BLaER1 (cell line): ENCODE measurements around the gene CSTF3.

Source experiments
- H3K27ac ChIP-seq: shearing (Covaris generic); formaldehyde crosslinking; 2 replicates; pipeline ENCODE4 v1.8.1; 2022
- H3K27me3 ChIP-seq: shearing (Covaris generic); formaldehyde crosslinking; 2 replicates; pipeline ENCODE4 v1.8.1; 2022
- H3K36me3 ChIP-seq: shearing (Covaris generic); formaldehyde crosslinking; 2 replicates; pipeline ENCODE4 v1.8.1; 2022
- H3K4me1 ChIP-seq: shearing (Covaris generic); formaldehyde crosslinking; 2 replicates; pipeline ENCODE4 v1.8.1; 2022
- H3K4me2 ChIP-seq: shearing (Covaris generic); formaldehyde crosslinking; 2 replicates; pipeline ENCODE4 v1.8.1; 2022
- H3K4me3 ChIP-seq: shearing (Covaris generic); formaldehyde crosslinking; 2 replicates; pipeline ENCODE4 v1.8.1; 2022
- H3K9ac ChIP-seq: shearing (Covaris generic); formaldehyde crosslinking; 2 replicates; pipeline ENCODE4 v1.8.1; 2022
- H3K9me3 ChIP-seq: shearing (Covaris generic); formaldehyde crosslinking; 2 replicates; pipeline ENCODE4 v1.8.1; 2022
- H4K20me1 ChIP-seq: shearing (Covaris generic); formaldehyde crosslinking; 2 replicates; pipeline ENCODE4 v1.8.1; 2022
- Cebpa-rat ChIP-seq: shearing (Covaris generic); IDR thresholded peaks from 2 replicates; pipeline ENCODE4 v1.8.1; 2022

CSTF3 gene

DNA sequence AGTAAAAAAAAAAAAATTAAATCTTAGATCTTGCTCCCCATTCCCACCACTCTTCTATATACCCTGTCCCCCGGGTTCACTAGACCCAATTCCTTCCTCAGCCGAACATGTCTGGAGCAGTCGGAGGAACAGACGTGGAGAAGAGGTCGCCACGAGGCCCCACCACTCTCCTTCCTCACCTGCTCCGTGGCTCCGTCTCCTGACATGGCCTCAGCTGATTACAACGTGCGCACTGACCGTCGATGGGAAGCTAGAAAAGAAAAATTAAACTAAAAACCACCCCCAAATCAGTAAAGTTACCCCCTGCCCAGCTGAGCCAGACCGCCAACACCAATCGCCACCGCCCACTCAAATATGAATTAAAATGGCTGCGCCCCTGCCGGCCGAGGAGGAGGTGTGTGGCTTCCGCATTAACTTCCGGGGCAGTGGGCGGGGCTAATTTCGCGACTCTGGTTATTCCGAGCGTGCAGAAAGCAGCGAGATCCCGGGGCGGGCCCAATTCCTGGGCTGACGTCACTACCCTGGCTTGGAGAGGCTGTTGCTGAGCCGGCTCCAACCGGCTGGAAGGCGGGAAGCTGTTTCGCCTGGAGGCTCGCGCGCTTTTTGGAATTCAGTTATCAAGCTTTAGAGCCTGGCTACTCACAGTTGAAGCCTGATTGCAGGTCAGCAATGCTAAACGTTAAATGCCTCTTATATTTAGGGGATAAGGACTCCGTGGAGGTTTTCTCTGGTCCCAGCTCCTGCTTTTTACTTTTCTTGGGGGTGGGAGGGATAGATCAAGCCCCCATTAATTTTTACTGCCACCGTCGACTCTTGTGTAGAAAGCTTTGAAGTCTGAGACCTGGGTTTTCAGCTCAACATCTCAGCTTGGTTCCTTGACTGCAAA is at the start of gene CSTF3:
Gene CSTF3 (minus strand): TSS at position 361 of the 886 bp plus-strand sequence. CDS start 155 bp downstream, at position 206.
- Histone ChIP-seq H3K9me3 (peaks cover 3% of the 10 kb centered on the region; the same call in 1 of the 2 replicates), H3K9ac (peak within 1 kb of the TSS; percentile 86), H4K20me1 (peaks cover 34% of the 10 kb centered on the region), H3K4me1 (peaks cover 39% of the 10 kb centered on the region), H3K4me2 (peak within 1 kb of the TSS; percentile 82), H3K27ac (peak within 1 kb of the TSS; percentile 89), H3K27me3 (no peaks in the 10 kb centered on the region), H3K36me3 (peaks cover 10% of the 10 kb centered on the region; the same call in 1 of the 2 replicates), H3K4me3 (peak within 1 kb of the TSS; percentile 81)
- TF ChIP-seq Cebpa-rat, result no peak

- H3K4me1 ChIP-seq, result no peaks in the 10 kb centered on the region
Observed at GRCh38 chr11:33208150-33208549, 46.9 kb upstream of the CSTF3 start.

DNA sequence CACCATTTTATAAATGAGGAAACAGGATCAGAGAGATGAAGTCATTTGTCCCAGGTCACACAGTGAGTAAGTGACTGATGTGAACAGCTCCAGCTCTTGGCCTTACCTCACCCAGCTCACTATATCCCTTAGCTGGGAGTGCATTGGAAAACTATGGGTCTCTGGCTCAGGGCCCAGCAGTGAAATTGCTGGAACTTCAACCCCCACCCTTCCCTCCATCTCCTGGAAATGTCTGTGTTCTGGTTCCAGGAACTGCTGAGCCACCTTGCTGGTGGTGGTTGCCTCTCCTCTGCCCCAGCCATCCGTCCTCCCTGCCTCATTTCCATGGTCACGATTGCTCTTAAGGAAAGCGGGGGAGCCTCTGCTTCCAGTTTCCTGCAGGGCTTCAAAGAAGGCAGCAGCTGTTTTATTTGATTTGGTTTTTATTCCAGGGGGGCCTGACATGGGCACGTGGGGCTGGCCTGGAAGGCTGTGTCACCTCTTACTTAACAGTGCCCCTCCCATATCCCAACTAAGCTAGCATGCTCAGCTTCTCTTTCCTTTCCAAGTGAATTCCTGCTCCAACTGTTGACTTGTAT is 46.2 kb upstream of the CSTF3 start:
- Histone ChIP-seq H4K20me1 (no peaks in the 10 kb centered on the region), H3K4me1 (no peaks in the 10 kb centered on the region), H3K27me3 (no peaks in the 10 kb centered on the region), H3K36me3 (no peaks in the 10 kb centered on the region), H3K4me2 (no peak overlapping the region), H3K9ac (no peak overlapping the region), H3K27ac (no peak overlapping the region), H3K9me3 (no peaks in the 10 kb centered on the region), H3K4me3 (no peak overlapping the region)
- TF ChIP-seq Cebpa-rat, result no peak

More at GRCh38 chr11:33208150-33208549, 46.9 kb upstream of the CSTF3 start:
- no peaks in the 10 kb centered on the region for H3K9me3 ChIP-seq
- no peaks in the 10 kb centered on the region for H4K20me1 ChIP-seq
- no peak overlapping the region for H3K9ac ChIP-seq
- TF ChIP-seq Cebpa-rat, result no peak
- no peak overlapping the region for H3K4me2 ChIP-seq
- no peak overlapping the region for H3K4me3 ChIP-seq
- H3K27me3 ChIP-seq, result no peaks in the 10 kb centered on the region
- H3K36me3 ChIP-seq, result no peaks in the 10 kb centered on the region
- H3K27ac ChIP-seq, result no peak overlapping the region

DNA sequence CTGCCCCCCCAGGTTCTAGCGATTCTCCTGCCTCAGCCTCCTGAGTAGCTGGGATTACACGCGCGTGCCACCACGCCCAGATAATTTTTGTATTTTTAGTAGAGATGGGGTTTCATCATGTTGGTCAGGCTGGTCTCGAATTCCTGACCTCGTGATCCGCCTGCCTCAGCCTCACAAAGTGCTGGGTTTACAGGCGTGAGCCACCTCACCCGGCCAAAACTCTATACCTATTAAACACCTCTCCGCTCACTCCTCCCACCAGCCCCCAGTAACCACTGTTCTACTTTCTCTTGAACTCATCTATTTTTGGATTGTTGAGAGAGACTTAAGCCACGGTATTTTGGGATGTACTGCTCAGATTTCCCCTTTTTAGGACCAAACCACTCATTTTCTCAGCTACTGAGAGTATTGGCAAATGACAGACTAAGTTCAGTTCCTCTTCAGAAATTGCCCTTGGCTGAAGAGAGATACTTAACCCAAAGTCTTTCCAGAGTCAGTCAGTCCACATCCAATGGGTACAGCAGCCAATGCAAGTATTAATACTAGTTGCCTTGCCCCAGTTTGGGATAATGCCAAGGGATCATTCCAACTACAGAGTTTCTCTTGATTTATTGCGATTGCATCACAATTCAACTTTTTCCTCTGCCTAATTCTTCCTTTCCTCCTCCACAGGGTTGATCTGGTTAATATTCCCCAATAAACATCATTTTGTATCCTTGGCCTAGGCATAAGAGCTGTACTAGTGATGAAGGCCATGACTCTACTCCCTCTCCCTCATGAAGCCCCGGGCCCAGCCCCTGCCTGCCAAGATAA is 36.8 kb upstream of the CSTF3 start:
- Histone ChIP-seq H3K9me3 (no peaks in the 10 kb centered on the region), H3K4me1 (no peaks in the 10 kb centered on the region)

DNA sequence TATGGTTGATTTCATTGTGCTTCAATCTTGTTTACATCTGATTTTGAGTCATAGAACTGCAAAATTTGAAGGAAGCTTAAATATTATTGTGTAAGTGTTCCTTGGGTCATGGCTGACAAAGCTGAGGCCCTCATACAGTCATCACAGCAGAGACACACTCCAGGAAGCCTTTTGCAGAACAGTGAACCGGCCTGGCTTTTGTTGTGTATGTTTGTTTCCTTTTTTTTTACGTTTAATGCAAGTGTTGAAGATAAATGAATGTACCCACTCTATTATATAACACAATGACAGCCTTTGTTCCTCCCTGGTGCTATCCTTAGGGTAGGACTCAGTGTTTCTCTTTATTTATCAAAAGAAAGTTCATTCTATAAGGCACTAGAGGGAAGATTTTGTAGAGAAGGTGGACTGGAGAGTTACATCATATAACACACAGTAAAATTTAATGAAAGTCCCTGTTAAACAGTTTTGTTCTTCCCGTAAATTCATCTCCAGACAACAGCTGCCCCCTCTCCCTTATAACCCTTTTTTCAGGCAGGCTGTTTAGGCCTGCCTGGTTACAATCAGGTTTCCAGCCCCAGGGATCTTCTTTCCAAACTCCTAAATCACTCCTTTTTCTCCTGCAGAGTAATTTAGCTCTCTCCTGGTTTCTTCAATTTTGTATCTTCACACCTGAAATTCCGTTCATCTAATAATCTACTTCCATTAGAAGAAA is 34.3 kb upstream of the CSTF3 start:
- H3K4me1 ChIP-seq, result no peaks in the 10 kb centered on the region
- no peak overlapping the region for H3K4me3 ChIP-seq
- H3K4me2 ChIP-seq, result no peak overlapping the region
- H3K9me3 ChIP-seq, result no peaks in the 10 kb centered on the region
- no peak overlapping the region for H3K9ac ChIP-seq
- H3K27me3 ChIP-seq, result no peaks in the 10 kb centered on the region
- H3K36me3 ChIP-seq, result no peaks in the 10 kb centered on the region
- no peaks in the 10 kb centered on the region for H4K20me1 ChIP-seq
- no peak for TF ChIP-seq Cebpa-rat
- no peak overlapping the region for H3K27ac ChIP-seq

More for the DNA sequence above, 36.8 kb upstream of the CSTF3 start:
- Histone ChIP-seq H3K36me3 (no peaks in the 10 kb centered on the region), H3K4me3 (no peak overlapping the region), H3K9ac (no peak overlapping the region), H3K4me2 (no peak overlapping the region), H4K20me1 (no peaks in the 10 kb centered on the region), H3K27ac (no peak overlapping the region), H3K27me3 (no peaks in the 10 kb centered on the region)
- no peak for TF ChIP-seq Cebpa-rat

- no peak for TF ChIP-seq Cebpa-rat
- H3K4me3 ChIP-seq, result no peak overlapping the region
- peaks cover 10% of the 10 kb centered on the region; the same call in 1 of the 2 replicates for H3K36me3 ChIP-seq
- H3K9me3 ChIP-seq, result no peaks in the 10 kb centered on the region
- H3K4me2 ChIP-seq, result no peak overlapping the region
- H3K27ac ChIP-seq, result no peak overlapping the region
- no peaks in the 10 kb centered on the region for H3K27me3 ChIP-seq
- H3K4me1 ChIP-seq, result no peaks in the 10 kb centered on the region
- H4K20me1 ChIP-seq, result no peaks in the 10 kb centered on the region
- H3K9ac ChIP-seq, result no peak overlapping the region
Observed at GRCh38 chr11:33194455-33194854, 33.2 kb upstream of the CSTF3 start.

- H3K27ac ChIP-seq, result no peak overlapping the region
- no peak for TF ChIP-seq Cebpa-rat
- no peaks in the 10 kb centered on the region for H4K20me1 ChIP-seq
- H3K36me3 ChIP-seq, result peaks cover 10% of the 10 kb centered on the region; the same call in 1 of the 2 replicates
- no peak overlapping the region for H3K4me2 ChIP-seq
- no peaks in the 10 kb centered on the region for H3K9me3 ChIP-seq
- peaks cover 14% of the 10 kb centered on the region for H3K4me1 ChIP-seq
- no peaks in the 10 kb centered on the region for H3K27me3 ChIP-seq
- H3K9ac ChIP-seq, result no peak overlapping the region
- H3K4me3 ChIP-seq, result no peak overlapping the region
Observed at GRCh38 chr11:33191467-33191866, 30.2 kb upstream of the CSTF3 start.

GRCh38 chr11:33187998-33188722 is 26.9 kb upstream of the CSTF3 start:
- Histone ChIP-seq H3K27ac (peak overlapping the region; percentile 22; the same call in 1 of the 2 replicates), H3K27me3 (no peaks in the 10 kb centered on the region), H3K4me2 (peak overlapping the region; percentile 55), H3K9ac (no peak overlapping the region; the same call in 1 of the 2 replicates), H3K4me3 (no peak overlapping the region), H3K9me3 (no peaks in the 10 kb centered on the region), H3K36me3 (peaks cover 10% of the 10 kb centered on the region; the same call in 1 of the 2 replicates), H4K20me1 (no peaks in the 10 kb centered on the region), H3K4me1 (peaks cover 14% of the 10 kb centered on the region)
- TF ChIP-seq Cebpa-rat, result no peak

GRCh38 chr11:33185756-33186155 is 24.5 kb upstream of the CSTF3 start:
- Histone ChIP-seq H3K9ac (no peak overlapping the region), H4K20me1 (no peaks in the 10 kb centered on the region), H3K27ac (no peak overlapping the region), H3K4me1 (peaks cover 14% of the 10 kb centered on the region), H3K4me3 (no peak overlapping the region), H3K9me3 (no peaks in the 10 kb centered on the region), H3K4me2 (no peak overlapping the region), H3K27me3 (no peaks in the 10 kb centered on the region), H3K36me3 (peaks cover 10% of the 10 kb centered on the region; the same call in 1 of the 2 replicates)
- TF ChIP-seq Cebpa-rat, result no peak
